Natural killer cell treated with Interleukin-12 subunit alpha and Interleukin-12 subunit beta and Interleukin-15 and Interleukin-18, amount 100 ng/mL, for 72 hours (primary cell): ENCODE measurements around the gene IFNA4. TPM values are rescaled to one million over a fixed set of nuclear protein-coding genes. Genes with fewer than 3 reads are reported as not detected.
"Not testable (repeated sequence)": the region's sequence is repeated elsewhere in the genome, so short reads cannot be mapped to it uniquely, and the experiment has no call there.

Experiments
- ATAC-seq, 2 donors: fragments of 150-1000 bp; cut with Tn5 transposase in 1 of 2; sonication (Bioruptor Pico), chemical (Tn5 transposase) in 1 of 2; 2 replicates each; pipeline ENCODE4 v1.10.0; 2021
- DNase-seq: peaks from one replicate; pipeline ENCODE4 v3.0.0; 2022; ENCODE audit warnings: low spot score
- H3K27ac Mint-ChIP-seq, 2 donors: 1 replicate in 1 of 2; 2 replicates in 1 of 2; pipeline ENCODE4 v1.8.0; 2022; ENCODE audit warnings: mixed read lengths in 2 of 2, mild to moderate bottlenecking in 1 of 2, moderate library complexity in 1 of 2
- H3K27me3 Mint-ChIP-seq, 2 donors: 1 replicate in 1 of 2; 2 replicates in 1 of 2; pipeline ENCODE4 v1.8.0; 2022; ENCODE audit warnings: mixed read lengths in 2 of 2
- H3K36me3 Mint-ChIP-seq: one replicate; pipeline ENCODE4 v1.8.0; 2022; ENCODE audit warnings: mixed read lengths
- H3K4me1 Mint-ChIP-seq, 2 donors: 1 replicate in 1 of 2; 2 replicates in 1 of 2; pipeline ENCODE4 v1.8.0; 2022; ENCODE audit warnings: low read depth in 2 of 2, mixed read lengths in 2 of 2, mild to moderate bottlenecking in 1 of 2
- H3K4me3 Mint-ChIP-seq: one replicate; pipeline ENCODE4 v1.8.0; 2022; ENCODE audit warnings: mixed read lengths
- H3K9me3 Mint-ChIP-seq: 2 replicates; pipeline ENCODE4 v1.8.0; 2022; ENCODE audit warnings: mixed read lengths
- total RNA-seq, 2 donors: library from RNA; stranded (reverse); gene quantifications; one replicate each; pipeline ENCODE4 v1.2.3, GENCODE V29; 2022

The IFNA4 gene
- total RNA-seq, 2 donors from 2014 or later: not detected

DNA sequence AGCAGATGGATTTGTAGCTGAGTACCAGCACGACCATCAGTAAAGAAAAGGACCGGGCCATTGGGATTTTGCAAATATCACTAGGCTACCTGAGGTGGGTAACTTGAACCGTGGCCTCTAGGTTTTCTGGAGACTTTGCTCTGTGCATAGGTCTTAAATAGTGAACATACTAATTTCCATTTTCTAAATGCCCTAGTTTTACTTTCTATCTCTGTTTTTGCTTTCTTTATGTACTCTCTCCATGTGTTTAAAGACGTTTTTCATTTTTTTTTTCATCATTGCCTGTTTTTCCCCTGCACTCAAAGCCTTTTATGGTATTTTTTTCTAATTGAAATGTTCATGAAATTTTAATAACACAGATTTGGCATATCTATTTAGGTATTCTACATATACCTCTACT is 14.7 kb upstream of the IFNA4 start, which contains the start of gene IFNA7:
Gene IFNA7 (minus strand): TSS at position 101 of the 400 bp plus-strand sequence. CDS start 40 bp downstream, at position 61.
- not testable (repeated sequence) for DNase-seq, ATAC-seq, H3K27ac Mint-ChIP-seq, H3K4me3 Mint-ChIP-seq, H3K9me3 Mint-ChIP-seq, H3K4me1 Mint-ChIP-seq, H3K36me3 Mint-ChIP-seq
- peaks cover 21 to 25% of the 10 kb centered on the region in 2 donors for H3K27me3 Mint-ChIP-seq

DNA sequence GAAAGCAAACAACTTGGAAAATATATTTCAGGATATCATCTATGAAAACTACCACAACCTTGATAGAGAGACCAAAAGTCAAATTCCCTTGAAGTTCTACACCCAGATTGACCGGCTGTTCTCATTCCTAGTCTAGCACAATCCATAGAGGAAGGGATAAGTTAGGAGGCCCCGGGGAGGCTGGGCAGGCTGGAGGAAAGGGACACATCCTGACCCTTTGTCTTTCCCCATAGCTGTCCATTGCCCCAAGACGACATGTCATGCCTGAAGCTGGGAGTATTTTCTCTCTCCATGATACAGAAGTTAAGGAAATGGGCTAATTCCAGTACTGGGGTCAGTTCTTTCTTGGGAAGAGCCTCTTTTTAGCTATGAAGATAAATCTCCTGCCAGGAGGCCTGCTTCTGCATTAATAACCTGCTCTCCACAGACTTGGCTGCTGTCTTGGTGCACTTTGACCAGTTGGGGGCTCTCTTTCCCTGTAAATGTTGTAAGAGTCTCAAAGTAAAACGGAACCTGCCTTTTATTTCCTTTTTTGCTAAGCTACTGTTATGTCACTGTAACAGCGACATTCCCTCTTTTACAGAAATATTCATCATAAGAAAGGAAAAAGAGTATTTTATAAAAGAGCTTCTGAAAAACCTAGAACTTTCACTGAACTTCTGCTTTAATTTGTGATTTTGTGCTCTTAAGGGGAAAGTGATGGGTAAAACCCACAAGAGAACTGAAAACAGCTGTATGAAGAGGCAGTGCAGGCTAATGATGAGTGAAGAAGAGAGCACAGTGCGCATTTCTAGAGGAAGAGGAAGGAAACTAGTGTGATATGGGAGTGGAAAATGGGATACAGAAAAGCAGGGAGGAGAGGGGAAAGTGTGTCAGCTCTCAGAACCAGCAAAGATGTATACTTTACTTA is 7.7 kb upstream of the IFNA4 start:
- H3K36me3 Mint-ChIP-seq, H3K27me3 Mint-ChIP-seq, H3K9me3 Mint-ChIP-seq, H3K4me1 Mint-ChIP-seq, DNase-seq: not testable (repeated sequence)
- peak overlapping the region in 1 of 2 donors; percentile 52 for H3K27ac Mint-ChIP-seq
- peak; percentile 65 to 80 for ATAC-seq
- peak overlapping the region; percentile 63 for H3K4me3 Mint-ChIP-seq

DNA sequence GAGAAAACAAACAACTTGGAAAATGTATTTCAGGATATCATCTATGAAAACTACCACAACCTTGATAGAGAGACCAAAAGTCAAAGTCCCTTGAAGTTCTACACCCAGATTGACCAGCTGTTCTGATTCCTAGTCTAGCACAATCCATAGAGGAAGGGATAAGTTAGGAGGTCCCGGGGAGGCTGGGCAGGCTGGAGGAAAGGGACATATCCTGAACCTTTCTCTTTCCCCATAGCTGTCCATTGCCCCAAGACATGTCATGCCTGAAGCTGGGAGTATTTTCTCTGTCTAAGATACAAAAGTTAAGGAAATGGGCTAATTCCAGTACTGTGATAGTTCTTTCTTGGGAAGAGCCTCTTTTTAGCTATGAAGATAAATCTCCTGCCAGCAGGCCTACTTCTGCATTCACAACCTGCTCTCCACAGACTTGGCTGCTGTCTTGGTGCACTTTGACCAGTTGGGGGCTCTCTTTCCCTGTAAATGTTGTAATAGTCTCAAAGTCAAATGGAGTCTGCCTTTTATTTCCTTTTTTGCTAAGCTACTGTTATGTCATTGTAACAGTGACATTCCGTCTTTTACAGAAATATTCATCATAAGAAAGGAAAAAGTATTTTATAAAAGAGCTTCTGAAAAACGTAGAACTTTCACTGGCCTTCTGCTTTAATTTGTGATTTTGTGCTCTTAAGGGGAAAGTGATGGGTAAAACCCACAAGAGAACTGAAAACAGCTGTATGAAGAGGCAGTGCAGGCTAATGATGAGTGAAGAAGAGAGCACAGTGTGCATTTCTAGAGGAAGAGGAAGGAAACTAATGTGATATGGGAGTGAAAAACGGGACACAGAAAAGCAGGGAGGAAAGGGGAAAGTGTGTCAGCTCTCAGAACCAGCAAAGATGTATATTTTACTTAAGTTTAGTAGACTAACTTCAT is 4.3 kb downstream of the IFNA4 start:
- H3K4me3 Mint-ChIP-seq, DNase-seq, H3K4me1 Mint-ChIP-seq, H3K36me3 Mint-ChIP-seq, H3K9me3 Mint-ChIP-seq, H3K27ac Mint-ChIP-seq, H3K27me3 Mint-ChIP-seq: not testable (repeated sequence)
- ATAC-seq: peak in 1 of 2 donors; percentile 71

DNA sequence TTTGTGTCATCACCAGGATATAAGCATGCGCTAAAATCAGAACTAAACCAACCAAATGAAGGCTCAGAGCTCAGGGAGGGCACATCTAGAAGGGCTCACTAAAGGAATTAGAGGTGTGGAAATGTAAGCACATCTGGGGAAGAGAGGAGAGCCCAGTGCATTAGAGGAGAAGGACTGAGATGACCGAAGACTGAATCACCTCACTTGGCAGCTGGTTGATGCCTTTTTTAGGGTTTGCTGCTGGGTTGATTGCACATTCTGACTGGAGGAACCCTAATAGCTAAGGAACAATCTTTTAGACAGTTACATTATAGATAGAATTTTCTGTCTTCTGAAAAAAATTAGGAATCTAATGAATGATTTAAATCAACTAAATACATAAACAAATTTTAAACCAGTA is 12.7 kb downstream of the IFNA4 start:
- no peaks in the 10 kb centered on the region for H3K9me3 Mint-ChIP-seq
- ATAC-seq (no peak), DNase-seq (no peak)
- no peak overlapping the region for H3K4me3 Mint-ChIP-seq
- peaks cover 6 to 7% of the 10 kb centered on the region in 2 donors for H3K27me3 Mint-ChIP-seq
- H3K36me3 Mint-ChIP-seq: no peaks in the 10 kb centered on the region
- no peaks in the 10 kb centered on the region for H3K4me1 Mint-ChIP-seq
- H3K27ac Mint-ChIP-seq: no peak overlapping the region

DNA sequence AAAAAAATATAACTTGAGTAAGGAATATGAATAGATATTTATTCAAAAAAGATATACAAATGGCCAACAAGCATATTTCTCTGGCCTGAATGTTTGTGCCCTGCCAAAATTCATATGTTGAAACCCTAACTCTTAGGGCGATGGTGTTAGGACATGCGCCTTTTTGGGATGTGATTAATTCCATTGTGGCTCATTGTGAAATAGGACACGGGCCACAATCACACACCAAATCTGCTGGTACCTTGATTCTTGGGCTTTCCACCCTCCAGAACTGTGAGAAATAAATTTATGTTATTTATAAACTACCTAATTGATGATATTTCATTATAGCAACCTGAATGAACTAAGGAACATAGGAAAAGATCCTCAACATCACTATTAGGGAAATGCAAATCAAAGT is 15.2 kb downstream of the IFNA4 start:
- H3K9me3 Mint-ChIP-seq: no peaks in the 10 kb centered on the region
- no peak overlapping the region for H3K27ac Mint-ChIP-seq
- peaks cover 3% of the 10 kb centered on the region in 2 donors for H3K27me3 Mint-ChIP-seq
- DNase-seq (no peak), ATAC-seq (no peak)
- no peak overlapping the region for H3K4me3 Mint-ChIP-seq
- H3K4me1 Mint-ChIP-seq: no peaks in the 10 kb centered on the region
- no peaks in the 10 kb centered on the region for H3K36me3 Mint-ChIP-seq

DNA sequence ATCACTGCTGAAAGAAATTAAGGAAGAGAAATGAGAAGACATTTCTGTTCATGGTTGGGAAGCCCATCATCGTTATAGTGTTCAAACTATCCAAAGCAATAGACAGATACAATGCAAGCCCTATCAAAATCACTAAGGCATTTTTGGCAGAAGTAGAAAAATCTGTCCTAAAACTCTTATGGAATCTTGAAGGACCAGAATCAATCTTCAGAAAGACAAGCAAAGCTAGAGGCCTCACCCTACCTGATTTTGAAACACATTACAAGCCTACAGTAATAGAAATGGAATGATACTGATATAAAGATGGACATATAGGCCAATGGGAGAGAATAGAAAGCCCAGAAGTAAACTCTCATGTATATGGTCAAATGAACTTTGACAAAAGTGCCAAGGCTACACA is 16.0 kb downstream of the IFNA4 start:
- DNase-seq (no peak), ATAC-seq (no peak)
- Mint-ChIP-seq H3K4me1 (no peaks in the 10 kb centered on the region), H3K4me3 (no peak overlapping the region), H3K36me3 (no peaks in the 10 kb centered on the region), H3K27me3 (no peaks in the 10 kb centered on the region), H3K27ac (no peak overlapping the region), H3K9me3 (no peaks in the 10 kb centered on the region)

DNA sequence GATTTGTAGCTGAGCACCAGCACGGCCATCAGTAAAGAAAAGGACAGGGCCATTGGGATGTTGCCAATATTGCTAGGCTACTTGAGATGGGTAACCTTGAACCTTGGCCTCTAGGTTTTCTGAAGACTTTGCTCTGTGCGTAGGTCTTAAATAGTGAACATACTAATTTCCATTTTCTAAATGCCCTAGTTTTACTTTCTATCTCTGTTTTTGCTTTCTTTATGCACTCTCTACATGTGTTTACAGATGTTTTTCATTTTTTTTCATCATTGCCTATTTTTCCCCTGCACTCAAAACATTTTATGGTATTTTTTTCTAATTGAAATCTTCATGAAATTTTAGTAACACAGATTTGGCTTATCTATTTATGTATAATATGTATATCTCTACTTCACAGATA is 20.8 kb downstream of the IFNA4 start, which contains the start of gene IFNA21:
Gene IFNA21 (minus strand): TSS at position 101 of the 400 bp plus-strand sequence. CDS start 48 bp downstream, at position 53.
- not testable (repeated sequence) for H3K9me3 Mint-ChIP-seq, H3K36me3 Mint-ChIP-seq, ATAC-seq, H3K27ac Mint-ChIP-seq, H3K27me3 Mint-ChIP-seq, H3K4me3 Mint-ChIP-seq, DNase-seq
- peaks cover 8 to 18% of the 10 kb centered on the region in 2 donors for H3K4me1 Mint-ChIP-seq

DNA sequence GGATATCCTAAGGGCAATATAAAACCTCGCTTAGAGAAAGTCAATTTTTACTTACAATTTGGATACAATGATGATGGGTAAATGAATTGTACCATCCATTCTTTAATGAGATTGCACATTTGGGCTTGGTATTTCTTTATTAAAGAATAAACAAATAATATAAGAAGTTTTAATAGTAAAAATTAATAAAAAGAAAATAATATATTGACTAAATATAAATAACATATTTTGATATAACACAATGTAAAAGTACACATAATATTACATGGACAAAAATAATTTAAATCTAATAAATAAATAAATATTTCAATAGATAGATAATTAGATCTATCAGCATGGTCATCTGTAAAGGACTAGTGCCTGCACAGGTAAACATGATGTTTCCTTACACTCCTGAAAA is 21.9 kb downstream of the IFNA4 start:
- H3K4me1 Mint-ChIP-seq: peaks cover 16 to 28% of the 10 kb centered on the region in 2 donors
- no peaks in the 10 kb centered on the region for H3K27me3 Mint-ChIP-seq

DNA sequence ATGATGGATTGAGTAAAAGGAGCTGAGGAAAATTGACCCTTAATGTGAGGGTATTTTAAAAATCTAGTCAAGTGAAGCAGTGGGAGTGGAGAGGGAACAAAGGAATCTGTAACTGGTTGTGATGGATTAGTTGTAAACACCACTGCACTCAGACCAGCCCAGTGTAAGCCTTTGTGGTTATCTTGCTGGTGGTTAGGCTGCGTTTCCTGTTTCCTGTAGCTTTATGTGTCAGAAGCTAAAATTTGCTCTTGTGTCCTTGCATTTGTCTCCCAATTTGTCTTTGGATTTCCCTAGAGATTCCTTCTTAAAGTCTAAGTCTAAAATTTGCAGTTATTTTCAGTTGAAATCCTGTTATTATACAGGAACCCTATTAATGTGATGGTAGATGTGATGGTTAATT is 27.2 kb downstream of the IFNA4 start:
- peak; percentile 87 for ATAC-seq
- Mint-ChIP-seq H3K27me3 (no peaks in the 10 kb centered on the region), H3K4me3 (peak overlapping the region; percentile 67), H3K4me1 (peaks cover 26 to 42% of the 10 kb centered on the region in 2 donors), H3K9me3 (no peaks in the 10 kb centered on the region), H3K27ac (peak overlapping the region in 1 of 2 donors; percentile 8), H3K36me3 (peaks cover 12% of the 10 kb centered on the region)
- DNase-seq: peak; percentile 67

More for the DNA sequence above, 21.9 kb downstream of the IFNA4 start:
- no peak for ATAC-seq
- H3K27ac Mint-ChIP-seq: no peak overlapping the region
- peaks cover 6% of the 10 kb centered on the region for H3K36me3 Mint-ChIP-seq
- no peak overlapping the region for H3K4me3 Mint-ChIP-seq
- DNase-seq: no peak
- H3K9me3 Mint-ChIP-seq: no peaks in the 10 kb centered on the region

DNA sequence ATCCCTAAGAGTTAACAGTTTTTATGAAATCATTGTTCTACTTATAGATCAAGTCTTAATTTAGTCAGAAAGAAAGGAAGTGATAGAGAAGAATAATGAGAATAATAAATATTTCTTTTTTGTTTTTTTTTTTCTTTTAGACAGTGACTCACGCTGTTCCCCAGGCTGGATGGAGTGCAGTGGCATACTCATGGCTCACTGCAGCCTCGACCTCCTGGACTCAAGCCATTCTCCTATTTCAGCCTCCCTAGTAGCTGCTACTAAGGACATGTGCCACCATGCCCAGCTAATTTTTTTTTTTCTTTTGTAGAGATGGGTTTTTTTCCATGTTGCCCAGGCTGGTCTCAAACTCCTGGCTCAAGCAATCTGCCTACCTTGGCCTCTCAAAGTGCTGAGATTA is 31.9 kb downstream of the IFNA4 start:
- peaks cover 15 to 20% of the 10 kb centered on the region in 2 donors for H3K4me1 Mint-ChIP-seq
- H3K27ac Mint-ChIP-seq: no peak overlapping the region
- H3K27me3 Mint-ChIP-seq: no peaks in the 10 kb centered on the region
- H3K9me3 Mint-ChIP-seq: no peaks in the 10 kb centered on the region
- no peak overlapping the region for H3K4me3 Mint-ChIP-seq
- ATAC-seq (no peak), DNase-seq (no peak)
- H3K36me3 Mint-ChIP-seq: peaks cover 6% of the 10 kb centered on the region

DNA sequence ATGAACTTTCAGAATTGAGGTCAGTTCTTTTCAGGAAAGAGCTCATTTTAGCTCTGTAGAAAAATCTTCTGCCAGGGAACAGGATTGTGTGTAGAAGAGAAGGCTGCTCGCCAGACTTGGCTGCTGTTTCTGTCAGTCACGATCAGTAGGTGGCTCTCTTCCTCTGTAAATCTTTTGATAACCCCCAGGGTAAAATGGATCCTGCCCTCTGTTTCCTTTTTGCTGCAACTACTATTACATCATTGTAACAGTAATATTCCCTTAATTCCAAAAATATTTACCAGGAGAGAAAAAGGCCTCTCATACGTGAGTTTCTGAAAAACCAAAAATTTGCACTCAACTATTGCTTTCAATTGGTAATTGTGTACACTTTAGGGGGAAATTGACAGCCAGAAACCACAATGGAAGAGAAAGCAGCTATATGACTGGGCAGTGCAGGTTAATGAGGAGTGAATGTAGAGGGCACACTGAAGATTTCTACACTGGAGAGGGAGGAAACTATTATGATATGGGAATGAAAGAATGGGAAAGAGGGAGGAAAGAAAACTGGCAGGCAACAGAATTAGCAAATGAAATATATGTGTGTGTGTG is 33.3 kb downstream of the IFNA4 start:
- Mint-ChIP-seq H3K27ac (peak overlapping the region in 1 of 2 donors; percentile 3), H3K9me3 (no peaks in the 10 kb centered on the region), H3K4me1 (peaks cover 7 to 11% of the 10 kb centered on the region in 2 donors), H3K27me3 (peaks cover 0 to 6% of the 10 kb centered on the region in 2 donors), H3K36me3 (peaks cover 6% of the 10 kb centered on the region), H3K4me3 (no peak overlapping the region)
- ATAC-seq (peak; percentile 76 to 79), DNase-seq (no peak)

DNA sequence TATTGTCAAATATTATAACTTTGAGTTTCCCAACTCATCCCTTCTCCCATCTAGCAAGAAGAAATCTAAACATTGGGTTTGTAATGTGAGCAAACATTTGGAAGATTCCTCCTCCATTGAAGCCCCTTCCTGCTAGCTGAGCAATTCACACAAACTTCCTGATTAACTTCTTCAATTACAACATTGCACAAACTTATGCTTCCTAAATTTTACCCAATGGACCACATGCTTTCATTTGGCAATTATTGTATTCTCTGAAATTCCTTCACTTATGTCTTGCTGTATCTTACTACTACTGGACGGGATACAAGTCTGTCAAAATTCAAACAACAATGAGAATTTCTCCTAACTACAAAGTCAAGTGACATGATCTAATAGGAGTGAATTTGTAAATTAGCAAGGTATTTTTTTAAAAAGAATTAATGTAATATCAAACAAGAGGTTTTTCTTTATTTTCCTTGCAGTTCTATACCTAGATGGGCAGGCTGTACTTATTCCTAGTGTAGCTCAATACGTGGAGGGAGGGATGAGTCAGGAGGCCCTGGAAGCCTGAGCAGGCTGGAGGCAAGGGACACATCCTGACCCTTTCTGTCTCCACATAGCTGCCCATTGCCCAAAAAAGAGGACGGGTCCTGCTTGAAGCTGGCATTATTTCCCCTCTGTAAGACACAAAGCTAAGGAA is 33.9 kb downstream of the IFNA4 start:
- H3K27me3 Mint-ChIP-seq: peaks cover 0 to 8% of the 10 kb centered on the region in 2 donors
- no peaks in the 10 kb centered on the region for H3K9me3 Mint-ChIP-seq
- H3K36me3 Mint-ChIP-seq: peaks cover 9% of the 10 kb centered on the region
- no peak overlapping the region for H3K27ac Mint-ChIP-seq
- DNase-seq (no peak), ATAC-seq (no peak)
- peaks cover 5 to 7% of the 10 kb centered on the region in 2 donors for H3K4me1 Mint-ChIP-seq
- H3K4me3 Mint-ChIP-seq: no peak overlapping the region

DNA sequence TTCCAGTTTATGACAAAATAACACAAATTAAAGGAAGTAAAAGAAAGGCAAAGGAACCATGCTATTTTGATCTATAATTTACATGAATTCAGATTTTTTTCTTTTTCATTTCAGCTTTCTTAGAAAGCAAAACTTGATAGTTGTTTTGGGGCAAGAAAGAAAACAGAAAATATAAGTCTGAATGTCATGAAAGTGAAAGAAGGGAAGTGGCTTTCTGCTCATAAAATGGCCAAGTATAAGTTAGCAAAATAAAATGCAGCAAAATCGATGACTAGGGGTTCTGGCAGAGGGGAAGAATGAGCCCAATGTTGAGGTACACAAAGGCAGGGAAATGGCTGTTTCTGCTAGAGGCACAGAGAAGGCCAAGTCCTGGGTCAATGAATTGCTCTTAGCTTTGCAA is 42.8 kb downstream of the IFNA4 start:
- peaks cover 7% of the 10 kb centered on the region for H3K9me3 Mint-ChIP-seq
- peaks cover 18% of the 10 kb centered on the region in 2 donors for H3K4me1 Mint-ChIP-seq
- peak overlapping the region; percentile 17 to 75 for H3K27ac Mint-ChIP-seq
- DNase-seq (no peak), ATAC-seq (no peak)
- H3K36me3 Mint-ChIP-seq: peaks cover 19% of the 10 kb centered on the region
- peaks cover 0 to 5% of the 10 kb centered on the region in 2 donors for H3K27me3 Mint-ChIP-seq
- H3K4me3 Mint-ChIP-seq: peak overlapping the region; percentile 59
